ENCODE data around the gene TRDMT1. TPM values are rescaled to one million over a fixed set of nuclear protein-coding genes. Genes with fewer than 3 reads are reported as not detected.

Gene TRDMT1
- total RNA-seq, 1 experiment from 2014 or later: 10.3 TPM

DNA sequence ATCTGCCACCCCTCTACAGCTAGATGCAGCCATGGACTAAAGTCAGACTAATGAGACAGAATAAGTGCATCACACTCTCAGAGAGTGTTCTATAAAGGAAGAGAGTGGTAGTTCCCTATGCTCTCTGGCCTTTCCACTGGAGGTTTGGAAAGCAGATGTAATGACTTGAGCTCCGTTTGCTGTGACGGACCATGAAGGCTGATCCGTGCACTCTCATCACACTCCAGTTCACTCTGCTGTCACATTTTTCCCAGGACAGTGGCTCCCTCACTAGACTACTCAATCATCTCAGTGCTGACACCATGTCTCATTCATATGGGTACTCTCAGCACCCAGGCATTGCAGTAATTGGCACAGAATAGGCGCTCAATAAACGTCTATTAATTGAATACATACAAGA lies 20.4 kb downstream of the TRDMT1 start:
- BruUV-seq (replicated peaks): no TSS peak
- Mint-ChIP-seq H3K9me3 (ENCODE audit: low read depth, unreplicated experiment) (no peaks in the 10 kb centered on the region), H3K4me3 (ENCODE audit: low read depth, unreplicated experiment) (no peak overlapping the region), H3K27ac (ENCODE audit: unreplicated experiment) (no peak overlapping the region), H3K27me3 (ENCODE audit: unreplicated experiment) (no peaks in the 10 kb centered on the region), H3K4me1 (ENCODE audit: low read depth, unreplicated experiment) (peaks cover 14% of the 10 kb centered on the region), H3K36me3 (ENCODE audit: insufficient read depth, unreplicated experiment) (no peaks in the 10 kb centered on the region)
- intact Hi-C loops (cut with micrococcal nuclease; ENCODE audit: unreplicated experiment): no loop called here
- CTCF ChIA-PET: interaction anchor here (1.4 kb wide), 1 partner anchor 213 kb away, joined by 3 read pairs; no protein-coding TSS in a partner anchor
- TF ChIP-seq, protein P1, sequence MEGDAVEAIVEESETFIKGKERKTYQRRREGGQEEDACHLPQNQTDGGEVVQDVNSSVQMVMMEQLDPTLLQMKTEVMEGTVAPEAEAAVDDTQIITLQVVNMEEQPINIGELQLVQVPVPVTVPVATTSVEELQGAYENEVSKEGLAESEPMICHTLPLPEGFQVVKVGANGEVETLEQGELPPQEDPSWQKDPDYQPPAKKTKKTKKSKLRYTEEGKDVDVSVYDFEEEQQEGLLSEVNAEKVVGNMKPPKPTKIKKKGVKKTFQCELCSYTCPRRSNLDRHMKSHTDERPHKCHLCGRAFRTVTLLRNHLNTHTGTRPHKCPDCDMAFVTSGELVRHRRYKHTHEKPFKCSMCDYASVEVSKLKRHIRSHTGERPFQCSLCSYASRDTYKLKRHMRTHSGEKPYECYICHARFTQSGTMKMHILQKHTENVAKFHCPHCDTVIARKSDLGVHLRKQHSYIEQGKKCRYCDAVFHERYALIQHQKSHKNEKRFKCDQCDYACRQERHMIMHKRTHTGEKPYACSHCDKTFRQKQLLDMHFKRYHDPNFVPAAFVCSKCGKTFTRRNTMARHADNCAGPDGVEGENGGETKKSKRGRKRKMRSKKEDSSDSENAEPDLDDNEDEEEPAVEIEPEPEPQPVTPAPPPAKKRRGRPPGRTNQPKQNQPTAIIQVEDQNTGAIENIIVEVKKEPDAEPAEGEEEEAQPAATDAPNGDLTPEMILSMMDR (IDR thresholded peaks at IDR 0.05; ENCODE audit: unreplicated experiment): no peak
- DNase-seq: no peak

DNA sequence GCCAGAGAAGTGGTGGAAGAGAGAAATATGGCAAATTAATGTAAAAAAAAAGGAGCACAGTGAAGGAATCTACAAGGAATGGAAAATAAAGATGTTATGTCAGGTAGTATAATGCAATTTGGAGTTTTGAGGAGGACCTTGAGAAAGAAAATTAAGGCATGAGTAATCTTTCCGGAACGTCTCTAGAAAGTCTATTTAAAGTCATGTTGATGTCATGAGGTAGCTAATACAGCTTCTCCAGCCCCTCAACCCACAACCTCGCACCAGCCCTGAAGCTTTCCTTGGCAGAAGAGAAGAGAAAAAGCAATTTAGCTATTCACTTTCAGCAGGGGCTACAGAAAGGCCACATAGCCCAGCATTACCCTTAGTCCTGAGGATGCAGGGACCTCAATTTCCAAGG lies 22.5 kb downstream of the TRDMT1 start:
- no peak for DNase-seq
- no peaks in the 10 kb centered on the region for H3K9me3 Mint-ChIP-seq (ENCODE audit: low read depth, unreplicated experiment)
- H3K4me1 Mint-ChIP-seq (ENCODE audit: low read depth, unreplicated experiment): peaks cover 23% of the 10 kb centered on the region
- TF ChIP-seq, protein P1 (IDR thresholded peaks at IDR 0.05; ENCODE audit: unreplicated experiment): no peak
- intact Hi-C loops (cut with micrococcal nuclease; ENCODE audit: unreplicated experiment): loop anchor here (2.0 kb wide), 2 partner anchors 286 to 336 kb away; no protein-coding TSS in a partner anchor
- CTCF ChIA-PET: interaction anchor here (0.6 to 1.2 kb wide), 4 partner anchors 9 to 295 kb away, joined by 3 to 8 read pairs (median 4); no protein-coding TSS in a partner anchor
- BruUV-seq (replicated peaks): no TSS peak
- H3K27ac Mint-ChIP-seq (ENCODE audit: unreplicated experiment): no peak overlapping the region
- no peak overlapping the region for H3K4me3 Mint-ChIP-seq (ENCODE audit: low read depth, unreplicated experiment)
- H3K36me3 Mint-ChIP-seq (ENCODE audit: insufficient read depth, unreplicated experiment): no peaks in the 10 kb centered on the region
- no peaks in the 10 kb centered on the region for H3K27me3 Mint-ChIP-seq (ENCODE audit: unreplicated experiment)

DNA sequence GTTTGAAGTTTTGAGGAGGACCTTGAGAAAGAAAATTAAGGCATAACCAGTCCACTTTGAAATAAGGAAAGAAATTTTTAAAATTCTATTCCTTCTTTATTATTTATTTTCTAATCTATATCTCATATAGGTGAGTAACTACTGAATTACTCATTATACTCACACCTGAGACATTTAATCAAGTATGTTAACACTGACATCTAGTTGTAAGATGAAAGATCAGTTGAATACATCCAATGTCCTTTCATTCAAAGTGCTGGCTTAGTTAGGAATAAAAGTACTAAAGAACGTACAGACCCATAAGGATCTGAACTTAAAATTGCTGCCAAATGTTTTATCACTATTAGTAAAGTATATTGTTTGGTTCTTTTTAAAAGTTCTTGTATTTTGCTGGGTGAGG lies 23.5 kb downstream of the TRDMT1 start:
- Mint-ChIP-seq H3K27me3 (ENCODE audit: unreplicated experiment) (no peaks in the 10 kb centered on the region), H3K9me3 (ENCODE audit: low read depth, unreplicated experiment) (no peaks in the 10 kb centered on the region), H3K4me1 (ENCODE audit: low read depth, unreplicated experiment) (peaks cover 23% of the 10 kb centered on the region), H3K27ac (ENCODE audit: unreplicated experiment) (no peak overlapping the region), H3K4me3 (ENCODE audit: low read depth, unreplicated experiment) (no peak overlapping the region), H3K36me3 (ENCODE audit: insufficient read depth, unreplicated experiment) (no peaks in the 10 kb centered on the region)
- CTCF ChIA-PET: interaction anchor here (1.2 kb wide), 1 partner anchor 10 kb away, joined by 8 read pairs; no protein-coding TSS in a partner anchor
- no peak for DNase-seq
- intact Hi-C loops (cut with micrococcal nuclease; ENCODE audit: unreplicated experiment): loop anchor here (1.0 to 2.0 kb wide), 3 partner anchors 285 to 335 kb away; no protein-coding TSS in a partner anchor
- no TSS peak for BruUV-seq (replicated peaks)
- TF ChIP-seq, protein P1 (IDR thresholded peaks at IDR 0.05; ENCODE audit: unreplicated experiment): no peak

DNA sequence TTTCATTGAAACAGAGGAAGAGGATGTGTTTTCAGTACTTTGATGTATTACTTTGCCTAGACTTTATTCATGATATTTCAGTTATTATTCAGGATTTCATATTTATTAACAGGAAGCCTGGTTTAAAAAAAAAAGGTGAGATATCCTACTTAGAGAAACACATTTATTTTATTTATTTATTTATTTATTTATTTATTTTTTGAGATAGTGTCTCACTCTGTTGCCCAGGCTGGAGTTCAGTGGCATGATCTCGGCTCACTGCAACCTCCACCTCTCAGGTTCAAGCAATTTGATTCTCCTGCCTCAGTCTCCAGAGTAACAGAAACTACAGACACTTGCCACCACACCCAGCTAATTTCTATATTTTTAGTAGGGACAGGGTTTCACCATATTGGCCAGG lies 24.5 kb downstream of the TRDMT1 start:
- TF ChIP-seq, protein P1 (IDR thresholded peaks at IDR 0.05; ENCODE audit: unreplicated experiment): no peak
- no peaks in the 10 kb centered on the region for H3K9me3 Mint-ChIP-seq (ENCODE audit: low read depth, unreplicated experiment)
- intact Hi-C loops (cut with micrococcal nuclease; ENCODE audit: unreplicated experiment): no loop called here
- H3K36me3 Mint-ChIP-seq (ENCODE audit: insufficient read depth, unreplicated experiment): no peaks in the 10 kb centered on the region
- no peak overlapping the region for H3K27ac Mint-ChIP-seq (ENCODE audit: unreplicated experiment)
- no peak overlapping the region for H3K4me3 Mint-ChIP-seq (ENCODE audit: low read depth, unreplicated experiment)
- H3K4me1 Mint-ChIP-seq (ENCODE audit: low read depth, unreplicated experiment): peaks cover 20% of the 10 kb centered on the region
- no peaks in the 10 kb centered on the region for H3K27me3 Mint-ChIP-seq (ENCODE audit: unreplicated experiment)
- CTCF ChIA-PET: no interaction called here
- BruUV-seq (replicated peaks): no TSS peak
- DNase-seq: no peak
